Fibroblast of lung (primary cell): ENCODE measurements around the gene SLC25A42.

Source experiments
- EZH2 ChIP-seq: IDR thresholded peaks from 2 replicates; pipeline ENCODE4 v1.5.1; 2012; ENCODE audit warnings: low read length, control low read depth, mild to moderate bottlenecking; ENCODE audit errors: missing control alignments
- TF ChIP-seq, protein P1 (sequence below), 2 donors: IDR thresholded peaks in 1 of 2; conservative IDR thresholded peaks in 1 of 2; 1 replicate in 1 of 2; 2 replicates in 1 of 2; pipeline ENCODE4 v1.5.1; 2011 to 2012; ENCODE audit warnings: low read length in 2 of 2, control low read depth in 1 of 2, inconsistent platforms in 1 of 2, low read depth in 1 of 2, mild to moderate bottlenecking in 1 of 2

- TF ChIP-seq, protein P1, sequence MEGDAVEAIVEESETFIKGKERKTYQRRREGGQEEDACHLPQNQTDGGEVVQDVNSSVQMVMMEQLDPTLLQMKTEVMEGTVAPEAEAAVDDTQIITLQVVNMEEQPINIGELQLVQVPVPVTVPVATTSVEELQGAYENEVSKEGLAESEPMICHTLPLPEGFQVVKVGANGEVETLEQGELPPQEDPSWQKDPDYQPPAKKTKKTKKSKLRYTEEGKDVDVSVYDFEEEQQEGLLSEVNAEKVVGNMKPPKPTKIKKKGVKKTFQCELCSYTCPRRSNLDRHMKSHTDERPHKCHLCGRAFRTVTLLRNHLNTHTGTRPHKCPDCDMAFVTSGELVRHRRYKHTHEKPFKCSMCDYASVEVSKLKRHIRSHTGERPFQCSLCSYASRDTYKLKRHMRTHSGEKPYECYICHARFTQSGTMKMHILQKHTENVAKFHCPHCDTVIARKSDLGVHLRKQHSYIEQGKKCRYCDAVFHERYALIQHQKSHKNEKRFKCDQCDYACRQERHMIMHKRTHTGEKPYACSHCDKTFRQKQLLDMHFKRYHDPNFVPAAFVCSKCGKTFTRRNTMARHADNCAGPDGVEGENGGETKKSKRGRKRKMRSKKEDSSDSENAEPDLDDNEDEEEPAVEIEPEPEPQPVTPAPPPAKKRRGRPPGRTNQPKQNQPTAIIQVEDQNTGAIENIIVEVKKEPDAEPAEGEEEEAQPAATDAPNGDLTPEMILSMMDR (conservative IDR thresholded peaks at IDR 0.05 in 1 of 2, IDR thresholded peaks at IDR 0.05 in 1 of 2; ENCODE audit: low read depth in 1 of 2, low read length in 2 of 2), result no peak
- no peak for TF ChIP-seq EZH2
These were observed 96.8 kb downstream of the SLC25A42 start for GRCh38 chr19:19160461-19161035.
